Fibroblast of mammary gland (primary cell): ENCODE measurements around the gene RBM20.

Experiments
- DNase-seq: peaks from one replicate; pipeline ENCODE4 v3.0.0-alpha.2; 2010; ENCODE audit warnings: low read depth
- H3K4me3 ChIP-seq: 2 replicates; pipeline ENCODE4 v1.5.1; 2011; ENCODE audit warnings: low read depth, mild to moderate bottlenecking, low read length, moderate library complexity; ENCODE audit not compliant: control insufficient read depth
- TF ChIP-seq, protein P1 (sequence below): conservative IDR thresholded peaks from 2 replicates; pipeline ENCODE4 v1.5.1; 2011; ENCODE audit warnings: low read depth, low read length, inconsistent platforms; ENCODE audit not compliant: control insufficient read depth, insufficient read depth

Gene RBM20

DNA sequence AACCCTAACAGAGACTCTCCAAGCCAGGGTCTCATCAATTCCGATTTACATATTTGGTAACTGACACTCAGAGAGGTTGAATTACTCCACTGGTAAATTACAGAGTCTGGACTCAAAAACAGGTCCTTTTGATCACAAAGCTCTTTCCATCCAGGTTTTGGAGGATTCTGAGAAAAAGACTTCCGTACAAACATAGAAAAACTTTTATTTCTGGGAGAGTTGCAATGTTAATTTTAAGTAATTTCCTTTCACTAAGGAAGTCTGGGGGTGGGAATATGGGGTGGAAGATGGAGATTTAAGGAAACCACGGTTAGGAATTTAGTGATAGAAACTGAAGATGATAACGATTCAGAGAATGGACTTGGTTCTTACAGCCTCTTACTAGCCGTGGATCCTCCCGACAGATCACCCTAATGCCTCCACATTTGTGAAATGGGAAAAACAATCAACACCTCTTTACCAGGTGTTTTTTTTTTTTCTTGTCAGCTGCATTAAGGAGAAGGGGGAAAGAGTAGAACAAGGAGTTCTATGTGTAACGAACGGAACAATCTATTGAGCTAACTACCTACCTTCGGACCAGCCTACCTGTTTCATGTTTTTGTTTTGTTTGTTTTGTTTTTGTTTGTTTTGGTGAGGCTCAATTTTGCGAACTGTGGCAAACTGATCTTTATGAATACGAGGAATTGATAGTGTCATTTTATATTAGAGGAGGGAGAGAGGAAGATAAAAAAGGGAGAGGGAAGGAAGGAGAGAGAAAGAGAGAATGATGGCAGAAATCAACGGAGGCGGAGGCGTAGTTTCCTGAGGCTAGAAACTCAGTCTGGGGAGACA lies 1.7 kb upstream of the RBM20 start:
- TF ChIP-seq, protein P1, sequence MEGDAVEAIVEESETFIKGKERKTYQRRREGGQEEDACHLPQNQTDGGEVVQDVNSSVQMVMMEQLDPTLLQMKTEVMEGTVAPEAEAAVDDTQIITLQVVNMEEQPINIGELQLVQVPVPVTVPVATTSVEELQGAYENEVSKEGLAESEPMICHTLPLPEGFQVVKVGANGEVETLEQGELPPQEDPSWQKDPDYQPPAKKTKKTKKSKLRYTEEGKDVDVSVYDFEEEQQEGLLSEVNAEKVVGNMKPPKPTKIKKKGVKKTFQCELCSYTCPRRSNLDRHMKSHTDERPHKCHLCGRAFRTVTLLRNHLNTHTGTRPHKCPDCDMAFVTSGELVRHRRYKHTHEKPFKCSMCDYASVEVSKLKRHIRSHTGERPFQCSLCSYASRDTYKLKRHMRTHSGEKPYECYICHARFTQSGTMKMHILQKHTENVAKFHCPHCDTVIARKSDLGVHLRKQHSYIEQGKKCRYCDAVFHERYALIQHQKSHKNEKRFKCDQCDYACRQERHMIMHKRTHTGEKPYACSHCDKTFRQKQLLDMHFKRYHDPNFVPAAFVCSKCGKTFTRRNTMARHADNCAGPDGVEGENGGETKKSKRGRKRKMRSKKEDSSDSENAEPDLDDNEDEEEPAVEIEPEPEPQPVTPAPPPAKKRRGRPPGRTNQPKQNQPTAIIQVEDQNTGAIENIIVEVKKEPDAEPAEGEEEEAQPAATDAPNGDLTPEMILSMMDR: no peak
- no peak overlapping the region for H3K4me3 ChIP-seq
- DNase-seq: no peak

DNA sequence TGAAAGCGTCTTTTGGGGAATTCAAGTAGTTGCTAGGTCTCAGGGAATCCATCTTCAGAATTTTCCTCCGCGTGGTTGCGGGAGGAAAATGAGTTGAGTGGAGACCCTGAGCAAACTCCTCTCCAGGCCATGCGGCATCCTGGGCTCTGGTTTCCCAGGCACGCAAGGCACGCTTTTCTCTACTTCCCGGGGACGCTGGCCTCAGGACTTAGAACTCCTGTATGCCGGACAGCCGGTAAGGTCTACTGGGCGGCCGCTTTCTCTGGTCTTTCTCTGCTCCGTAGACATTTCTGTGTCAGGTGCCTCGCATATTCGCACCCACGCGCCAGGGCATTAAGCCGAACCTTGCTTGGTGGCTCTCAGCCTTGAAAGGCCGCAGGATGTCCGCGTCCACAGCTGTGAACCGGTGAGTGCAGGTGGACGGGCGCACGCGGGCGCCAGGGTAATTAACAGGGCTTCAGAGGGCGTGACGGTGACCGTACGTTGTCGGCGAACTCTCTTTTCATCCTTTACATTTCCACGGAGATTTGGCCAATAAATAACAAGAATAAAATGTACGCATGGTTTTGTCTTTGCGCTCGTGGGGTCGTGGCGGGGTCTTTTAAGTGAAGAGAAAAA lies 992 bp upstream of the RBM20 start:
- no peak overlapping the region for H3K4me3 ChIP-seq
- TF ChIP-seq, protein P1: no peak
- no peak for DNase-seq

DNA sequence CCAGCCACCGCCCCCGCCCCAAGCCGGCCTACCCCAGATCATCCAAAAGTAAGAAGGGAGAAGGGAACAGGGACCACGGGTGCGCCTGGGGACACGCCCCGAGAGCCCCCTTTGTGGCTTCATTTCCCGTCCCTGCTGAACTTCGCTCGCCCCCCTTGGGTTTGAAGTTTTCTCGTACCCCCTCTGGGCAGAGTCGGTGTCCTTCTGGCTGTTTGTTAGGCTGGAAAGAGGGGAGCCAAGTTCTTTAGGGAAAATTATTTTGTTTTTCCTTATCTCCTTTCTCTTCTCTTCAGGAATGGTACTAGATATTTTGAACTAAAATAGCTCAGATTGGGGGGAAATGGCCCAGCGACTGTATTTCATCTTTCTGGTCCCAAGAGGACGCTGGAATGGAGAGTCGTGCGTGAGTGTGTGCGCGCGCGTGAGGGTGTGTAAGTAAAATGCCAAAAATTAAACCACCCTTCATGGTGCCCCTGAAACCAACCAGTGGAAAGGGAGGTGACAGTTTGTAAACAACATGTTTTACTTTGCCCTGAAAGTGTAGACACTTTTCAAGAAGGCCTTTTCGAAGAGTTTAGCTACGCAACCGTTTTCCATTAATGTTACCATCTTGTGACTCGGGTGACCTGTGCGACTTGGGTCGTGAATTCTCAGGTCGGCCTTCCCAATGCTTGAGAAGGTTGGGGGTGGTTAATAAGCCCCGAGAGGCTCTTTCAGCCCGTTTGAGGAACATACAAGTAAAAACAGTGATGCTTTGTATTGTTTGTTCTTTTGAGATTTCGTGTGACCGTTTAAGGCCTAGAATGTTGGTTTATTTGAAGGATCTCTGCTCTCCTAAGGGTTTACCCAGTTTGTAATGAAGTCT lies 694 bp downstream of the RBM20 start:
- TF ChIP-seq, protein P1: no peak
- no peak overlapping the region for H3K4me3 ChIP-seq
- DNase-seq: no peak

DNA sequence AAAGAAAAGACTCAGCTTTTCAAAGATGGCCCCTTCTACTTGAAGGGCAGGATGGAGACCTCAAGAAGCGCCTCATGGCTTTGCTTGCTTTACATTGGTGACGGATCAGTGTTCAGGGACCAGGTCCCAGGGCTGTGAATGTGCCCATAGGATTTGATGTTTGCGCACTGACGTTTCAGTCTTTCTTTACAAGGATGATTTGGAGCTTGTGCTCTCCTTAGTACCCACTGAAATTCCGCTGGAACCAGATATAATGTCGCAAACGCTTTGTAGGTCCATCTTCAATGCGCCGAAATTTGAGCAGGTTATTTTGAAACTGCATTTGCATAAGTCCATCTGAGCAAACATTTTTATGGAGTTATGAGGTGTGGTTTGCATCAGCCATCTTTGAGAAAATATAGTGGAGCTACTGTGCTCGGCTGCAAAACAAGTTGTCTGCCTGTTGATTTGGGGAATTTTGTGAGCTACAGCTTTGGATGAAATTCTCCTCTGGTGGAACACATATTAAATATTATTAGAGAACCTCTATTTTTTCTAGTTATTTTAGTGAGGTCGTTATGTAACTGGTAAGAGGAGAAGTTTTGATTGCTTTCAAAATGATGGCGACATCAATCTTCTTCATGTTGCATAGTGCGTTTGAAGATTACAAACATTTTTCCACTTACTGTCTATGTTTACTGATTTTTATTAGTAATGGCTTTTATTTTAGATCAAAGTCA lies 2.4 kb downstream of the RBM20 start:
- H3K4me3 ChIP-seq: no peak overlapping the region
- no peak for DNase-seq
- TF ChIP-seq, protein P1: no peak

DNA sequence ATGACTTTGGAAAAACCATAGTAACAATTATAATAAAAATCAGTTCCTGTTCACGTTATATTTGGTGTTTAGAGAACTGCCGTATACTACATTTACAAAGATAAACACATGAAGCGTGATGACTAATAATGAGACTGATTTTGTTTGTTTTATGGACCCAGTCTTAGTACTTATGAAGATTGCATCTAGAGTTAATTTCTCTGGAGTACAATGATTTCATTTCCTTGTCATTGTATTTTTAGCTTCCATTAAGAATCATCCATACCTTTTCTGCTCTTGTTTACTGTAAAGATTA lies 2.9 kb downstream of the RBM20 start:
- TF ChIP-seq, protein P1: no peak
- H3K4me3 ChIP-seq: no peak overlapping the region
- no peak for DNase-seq

DNA sequence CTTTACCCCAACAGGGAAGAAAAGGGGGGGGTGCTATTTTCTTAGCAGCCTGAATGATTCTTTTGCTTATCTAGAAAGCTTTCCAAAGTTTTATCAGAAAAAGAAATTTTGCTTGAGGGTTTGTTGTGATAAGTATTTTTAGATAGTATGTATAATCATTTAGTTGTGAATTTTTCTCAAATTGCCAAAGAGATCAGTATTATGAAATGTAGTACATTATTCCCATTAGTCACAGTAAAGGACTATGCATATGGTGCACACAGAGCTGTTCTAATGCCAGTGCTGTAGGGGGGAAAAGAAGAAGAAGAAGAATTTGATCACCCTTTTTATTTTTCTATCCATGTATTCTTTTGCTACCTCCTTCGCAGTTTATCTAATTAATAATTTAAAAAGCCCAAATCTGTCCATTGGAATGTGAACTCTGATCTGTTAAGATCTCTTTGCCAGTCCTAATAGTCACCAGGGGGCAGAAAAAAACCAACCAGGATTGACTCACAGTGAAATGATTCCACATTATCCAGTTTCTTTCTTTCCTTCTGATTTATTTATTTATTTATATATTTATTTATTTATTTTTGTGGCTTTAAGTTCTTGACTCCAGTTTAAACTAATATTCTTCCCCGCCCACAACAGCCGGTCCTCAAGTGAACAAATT lies 4.7 kb downstream of the RBM20 start:
- TF ChIP-seq, protein P1: no peak
- peak; percentile 32 for DNase-seq
- no peak overlapping the region for H3K4me3 ChIP-seq
